Subcutaneous abdominal adipose tissue (tissue), 5 donors: Measurements from ENCODE around the gene ADAM17.

Source experiments
- H3K27ac ChIP-seq: one replicate; pipeline ENCODE4 v1.7.0; 2013; ENCODE audit warnings: low read depth, mild to moderate bottlenecking, inconsistent platforms, low read length, moderate library complexity
- H3K27me3 ChIP-seq, 5 donors: one replicate each; pipeline ENCODE4 v1.7.0; 2013; ENCODE audit warnings: low read length in 5 of 5, inconsistent platforms in 1 of 5; ENCODE audit not compliant: control insufficient read depth in 5 of 5, insufficient read depth in 4 of 5
- H3K36me3 ChIP-seq, 5 donors: one replicate each; pipeline ENCODE4 v1.7.0; 2013; ENCODE audit warnings: low read length in 5 of 5; ENCODE audit not compliant: control insufficient read depth in 5 of 5, insufficient read depth in 5 of 5
- H3K4me1 ChIP-seq, 5 donors: one replicate each; pipeline ENCODE4 v1.7.0; 2013; ENCODE audit warnings: low read length in 5 of 5, mild to moderate bottlenecking in 3 of 5, moderate library complexity in 1 of 5; ENCODE audit not compliant: control insufficient read depth in 5 of 5, insufficient read depth in 5 of 5
- H3K4me3 ChIP-seq, 5 donors: one replicate each; pipeline ENCODE4 v1.7.0; 2013; ENCODE audit warnings: low read length in 5 of 5, low read depth in 1 of 5
- H3K9ac ChIP-seq, 5 donors: one replicate each; pipeline ENCODE4 v1.7.0; 2013; ENCODE audit warnings: low read length in 5 of 5, mild to moderate bottlenecking in 4 of 5, moderate library complexity in 3 of 5
- H3K9me3 ChIP-seq, 5 donors: one replicate each; pipeline ENCODE4 v1.7.0; 2013; ENCODE audit warnings: low read length in 5 of 5; ENCODE audit not compliant: control insufficient read depth in 5 of 5
- donor health status: healthy.
- donor health status: healthy.
- donor health status: healthy.
- donor health status: healthy.
- donor health status: healthy.

The ADAM17 gene

DNA sequence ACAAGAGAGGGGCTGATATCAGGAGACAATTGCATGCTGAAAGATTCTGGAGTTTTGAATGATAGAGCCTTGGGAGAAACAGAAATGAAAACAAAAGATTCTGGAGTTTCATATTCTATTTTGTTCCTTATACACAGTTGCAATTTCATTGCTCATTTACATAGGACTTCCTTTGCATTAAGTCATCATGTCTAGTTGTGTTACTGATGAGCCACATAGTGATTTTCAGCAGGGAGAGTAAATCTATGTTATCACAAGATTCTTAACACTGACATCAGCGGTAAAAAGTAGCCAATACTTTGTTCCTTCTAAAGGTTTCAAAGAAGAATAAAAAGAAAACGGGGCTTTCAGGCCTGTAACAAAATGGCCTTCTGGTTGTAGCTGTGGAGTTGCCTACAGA, 7.1 kb downstream of the ADAM17 start:
- H3K36me3 ChIP-seq: no peaks in the 10 kb centered on the region
- peaks cover 0 to 50% (median 32%) of the 10 kb centered on the region in 5 donors for H3K4me1 ChIP-seq
- H3K9me3 ChIP-seq: no peaks in the 10 kb centered on the region
- no peak overlapping the region for H3K9ac ChIP-seq
- no peak overlapping the region for H3K27ac ChIP-seq
- H3K27me3 ChIP-seq: no peaks in the 10 kb centered on the region
- H3K4me3 ChIP-seq: no peak overlapping the region

DNA sequence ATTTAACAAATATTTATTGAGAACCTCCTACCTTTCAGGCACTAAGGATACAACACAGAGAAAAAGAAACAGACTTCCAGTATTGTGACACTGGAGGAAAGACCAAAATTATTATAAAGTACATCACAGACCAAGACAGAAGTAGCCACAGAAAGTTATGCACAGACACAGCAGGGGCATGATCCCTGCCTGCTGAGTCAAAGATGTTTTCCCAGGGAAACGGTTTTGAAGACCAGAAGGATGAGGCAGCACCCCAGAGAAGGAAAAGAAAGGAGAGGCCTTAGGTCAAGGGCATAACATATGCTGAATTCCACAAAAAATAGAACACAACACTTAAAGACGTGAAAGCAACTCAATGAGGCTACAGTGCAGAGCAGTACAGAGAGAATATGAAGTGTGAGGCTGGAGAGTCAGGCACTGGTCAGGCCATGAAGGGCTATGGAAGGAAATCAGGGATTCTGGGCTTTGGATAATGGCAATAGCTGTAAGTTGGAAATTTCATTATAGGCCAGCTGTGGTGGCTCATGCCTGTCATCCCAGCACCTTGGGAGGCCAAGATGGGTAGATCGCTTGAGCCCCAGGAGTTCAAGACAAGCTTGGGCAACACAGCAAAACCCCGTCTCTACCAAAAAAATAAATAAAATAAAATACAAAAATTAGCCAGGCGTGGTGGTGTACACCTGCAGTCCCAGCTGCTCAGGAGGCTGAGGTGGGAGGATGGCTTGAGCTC, 8.2 kb downstream of the ADAM17 start:
- H3K27ac ChIP-seq: no peak overlapping the region

DNA sequence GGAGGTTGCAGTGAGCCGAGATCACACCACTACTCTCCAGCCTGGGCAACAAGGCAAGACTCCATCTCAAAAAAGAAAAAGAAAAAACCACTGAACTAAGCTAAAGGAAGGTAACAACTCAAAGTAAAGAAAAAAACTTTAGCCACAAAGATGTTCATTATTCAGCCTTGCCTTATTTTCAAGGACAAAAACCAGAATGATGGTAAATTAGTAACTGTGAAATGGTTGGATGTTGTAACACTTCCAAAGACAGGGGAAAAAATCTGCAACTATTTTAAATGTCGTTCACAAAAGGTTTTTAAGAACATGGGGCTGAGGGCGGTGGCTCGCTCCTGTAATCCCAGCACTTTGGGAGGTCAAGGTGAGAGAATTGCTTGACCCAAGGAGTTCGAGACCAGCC, 10.1 kb downstream of the ADAM17 start:
- Histone ChIP-seq H3K27me3 (no peaks in the 10 kb centered on the region), H3K9ac (no peak overlapping the region), H3K9me3 (no peaks in the 10 kb centered on the region), H3K4me3 (no peak overlapping the region), H3K27ac (no peak overlapping the region), H3K36me3 (peaks cover 0 to 3% (median 0%) of the 10 kb centered on the region in 5 donors), H3K4me1 (peaks cover 0 to 27% (median 20%) of the 10 kb centered on the region in 5 donors)

More for the DNA sequence above, 8.2 kb downstream of the ADAM17 start:
- Histone ChIP-seq H3K36me3 (no peaks in the 10 kb centered on the region), H3K9me3 (no peaks in the 10 kb centered on the region), H3K9ac (no peak overlapping the region), H3K4me1 (peaks cover 0 to 43% (median 28%) of the 10 kb centered on the region in 5 donors), H3K4me3 (no peak overlapping the region), H3K27me3 (no peaks in the 10 kb centered on the region)

DNA sequence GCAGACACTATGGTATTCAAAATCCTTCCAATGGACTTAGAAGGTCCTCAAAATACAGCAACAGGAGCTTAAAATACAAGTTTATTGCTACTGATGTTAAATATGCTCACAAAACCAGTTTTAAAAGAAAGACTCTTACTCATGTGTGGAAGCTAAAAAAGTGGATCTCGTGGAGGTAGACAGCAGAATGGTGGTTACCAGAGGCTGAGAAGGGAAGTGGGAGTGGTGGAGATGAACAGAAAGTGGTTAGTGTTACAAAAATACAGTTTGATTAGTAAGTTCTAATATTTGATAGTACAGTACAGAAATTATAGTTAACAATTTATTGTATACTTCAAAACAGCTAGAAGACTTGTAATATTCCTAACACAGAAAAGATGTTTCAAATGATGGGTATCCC, 12.1 kb downstream of the ADAM17 start:
- Histone ChIP-seq H3K4me3 (no peak overlapping the region), H3K27ac (no peak overlapping the region), H3K9ac (no peak overlapping the region), H3K27me3 (no peaks in the 10 kb centered on the region), H3K9me3 (no peaks in the 10 kb centered on the region), H3K36me3 (peaks cover 0 to 3% (median 0%) of the 10 kb centered on the region in 5 donors), H3K4me1 (peaks cover 0 to 31% (median 26%) of the 10 kb centered on the region in 5 donors)

DNA sequence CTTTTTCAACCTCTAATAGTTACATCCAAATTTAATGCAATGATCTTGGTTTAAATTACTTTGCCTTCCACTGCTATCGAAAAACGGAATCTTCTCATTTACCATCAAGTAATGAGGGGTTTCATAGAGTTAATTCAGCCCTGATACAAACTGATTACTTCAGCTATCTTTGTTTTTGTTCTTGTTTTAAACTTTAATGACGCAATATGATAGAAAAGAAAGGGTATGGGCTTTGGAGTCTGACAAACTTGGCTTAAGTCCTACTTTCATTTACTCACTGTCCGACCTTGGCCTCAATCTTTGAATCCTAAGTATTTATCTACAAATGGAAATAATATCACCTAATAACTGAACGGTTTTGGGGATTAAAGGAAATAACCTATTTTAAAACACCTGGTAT, 16.1 kb downstream of the ADAM17 start:
- H3K9me3 ChIP-seq: no peaks in the 10 kb centered on the region
- no peaks in the 10 kb centered on the region for H3K27me3 ChIP-seq
- peaks cover 0 to 22% (median 16%) of the 10 kb centered on the region in 5 donors for H3K4me1 ChIP-seq
- H3K36me3 ChIP-seq: peaks cover 0 to 11% (median 4%) of the 10 kb centered on the region in 5 donors
- H3K27ac ChIP-seq: peak overlapping the region; percentile 7
- H3K4me3 ChIP-seq: no peak overlapping the region
- no peak overlapping the region for H3K9ac ChIP-seq

DNA sequence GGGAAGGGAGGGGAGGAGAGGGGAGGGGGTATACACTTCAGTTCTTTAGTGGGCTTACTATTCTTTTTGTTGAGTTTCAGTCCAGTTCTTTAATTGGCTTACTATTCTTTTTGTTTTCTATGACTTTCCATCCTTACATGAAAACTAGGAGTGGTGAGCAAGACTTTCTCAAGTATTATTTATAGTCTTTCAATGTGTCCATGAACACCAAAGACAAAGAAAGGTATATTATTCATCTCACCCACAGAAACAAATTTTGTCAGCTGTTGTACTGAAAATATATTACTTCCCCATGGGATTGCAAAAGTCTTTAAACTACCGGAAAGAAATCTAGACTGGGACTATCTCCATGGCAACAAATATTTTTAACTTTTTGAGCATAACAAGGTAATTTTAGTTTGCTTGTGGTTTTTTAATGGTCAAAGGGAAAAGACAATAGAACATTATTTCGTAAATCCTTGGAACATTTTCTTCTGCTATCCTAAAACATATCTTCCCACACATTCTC, 17.6 kb downstream of the ADAM17 start:
- Histone ChIP-seq H3K4me1 (peaks cover 0 to 22% (median 15%) of the 10 kb centered on the region in 5 donors), H3K27ac (peak overlapping the region; percentile 61), H3K36me3 (peaks cover 5 to 16% (median 14%) of the 10 kb centered on the region in 5 donors), H3K27me3 (no peaks in the 10 kb centered on the region), H3K9ac (no peak overlapping the region), H3K4me3 (no peak overlapping the region), H3K9me3 (no peaks in the 10 kb centered on the region)

DNA sequence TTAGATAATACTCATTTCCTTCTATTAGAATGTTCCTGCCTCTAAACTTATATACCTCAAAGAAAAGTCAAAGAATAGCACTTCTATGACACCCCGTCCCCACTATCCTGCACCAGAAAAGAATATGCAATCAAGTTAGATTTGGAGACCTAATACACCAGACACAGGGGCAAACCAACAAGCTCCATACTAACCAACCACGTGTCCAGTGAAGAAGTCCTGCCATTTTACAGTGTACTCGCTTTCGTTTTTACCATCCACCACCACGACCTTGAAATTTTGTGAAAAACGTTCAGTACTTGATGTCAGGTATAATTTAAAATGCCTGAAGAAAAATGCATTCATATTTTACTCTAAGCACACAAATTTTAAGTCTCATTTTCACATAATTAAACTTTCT, 19.1 kb downstream of the ADAM17 start:
- no peaks in the 10 kb centered on the region for H3K27me3 ChIP-seq
- peaks cover 0 to 20% (median 15%) of the 10 kb centered on the region in 5 donors for H3K4me1 ChIP-seq
- peaks cover 14 to 28% (median 19%) of the 10 kb centered on the region in 5 donors for H3K36me3 ChIP-seq
- no peaks in the 10 kb centered on the region for H3K9me3 ChIP-seq
- H3K4me3 ChIP-seq: no peak overlapping the region
- no peak overlapping the region for H3K9ac ChIP-seq
- no peak overlapping the region for H3K27ac ChIP-seq

DNA sequence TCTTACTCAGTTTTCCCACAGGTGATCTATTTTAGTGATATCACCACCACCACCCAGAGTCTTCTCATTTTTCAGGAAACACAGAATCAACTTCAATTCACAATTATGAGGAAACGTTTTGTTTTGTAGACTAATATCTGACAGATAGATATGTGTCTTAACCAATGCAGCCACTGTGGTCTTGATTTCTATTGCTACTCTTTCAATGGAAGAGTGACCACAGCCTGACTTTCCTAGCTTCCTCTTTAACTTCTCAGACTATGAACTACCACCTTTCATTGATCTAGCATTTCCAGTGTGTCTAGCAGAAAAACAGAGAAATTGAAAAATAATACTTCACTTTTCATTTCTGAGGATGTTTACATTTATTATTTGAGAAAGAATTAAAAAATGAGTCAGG, 20.5 kb downstream of the ADAM17 start:
- peaks cover 14 to 28% (median 16%) of the 10 kb centered on the region in 5 donors for H3K36me3 ChIP-seq
- H3K9me3 ChIP-seq: no peaks in the 10 kb centered on the region
- H3K27ac ChIP-seq: no peak overlapping the region
- H3K4me1 ChIP-seq: peaks cover 0 to 16% (median 15%) of the 10 kb centered on the region in 5 donors
- H3K9ac ChIP-seq: no peak overlapping the region
- no peaks in the 10 kb centered on the region for H3K27me3 ChIP-seq
- no peak overlapping the region for H3K4me3 ChIP-seq

DNA sequence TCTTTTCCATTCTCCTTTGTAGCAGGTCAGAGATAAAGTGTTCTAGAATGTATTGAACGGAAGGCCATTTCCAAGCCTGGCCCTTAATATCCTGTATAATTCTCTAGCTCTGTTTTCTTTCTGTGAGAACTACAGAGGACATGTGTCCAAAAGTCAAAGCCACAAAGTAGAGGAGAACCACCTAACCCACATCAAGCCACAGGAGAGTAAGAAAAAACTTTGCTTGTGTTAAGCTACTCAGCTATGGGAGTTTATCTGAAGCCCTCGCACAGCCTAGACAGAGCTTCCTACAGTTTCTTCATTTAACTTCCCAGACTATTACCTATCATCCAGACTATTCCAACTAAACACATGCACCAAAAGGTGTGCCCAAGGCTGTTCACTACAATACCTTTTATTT, 22.0 kb downstream of the ADAM17 start:
- Histone ChIP-seq H3K4me3 (no peak overlapping the region), H3K9ac (no peak overlapping the region), H3K9me3 (no peaks in the 10 kb centered on the region), H3K4me1 (peaks cover 0 to 8% (median 5%) of the 10 kb centered on the region in 5 donors), H3K27me3 (no peaks in the 10 kb centered on the region), H3K36me3 (peaks cover 18 to 41% (median 23%) of the 10 kb centered on the region in 5 donors), H3K27ac (no peak overlapping the region)

DNA sequence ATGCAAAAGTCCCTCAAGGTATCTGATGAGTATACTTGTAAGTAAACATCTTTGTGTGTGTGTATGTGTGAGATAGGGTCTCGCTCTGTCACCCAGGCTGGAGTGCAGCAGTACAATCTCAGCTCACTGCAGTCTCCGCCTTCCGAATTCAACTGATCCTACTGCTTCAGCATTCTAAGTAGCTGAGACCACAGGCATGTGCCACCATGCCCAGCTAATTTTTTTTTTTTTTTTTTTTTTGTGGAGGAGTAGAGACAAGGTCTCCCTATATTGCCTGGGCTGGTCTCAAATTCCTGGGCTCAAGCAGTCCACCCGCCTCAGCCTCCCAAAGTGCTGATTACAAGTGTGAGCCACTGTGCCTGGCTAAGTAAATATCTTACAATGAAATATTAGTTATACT, 23.2 kb downstream of the ADAM17 start:
- no peaks in the 10 kb centered on the region for H3K4me1 ChIP-seq
- H3K27ac ChIP-seq: no peak overlapping the region
- no peak overlapping the region for H3K9ac ChIP-seq
- H3K9me3 ChIP-seq: no peaks in the 10 kb centered on the region
- no peaks in the 10 kb centered on the region for H3K27me3 ChIP-seq
- H3K4me3 ChIP-seq: no peak overlapping the region
- peaks cover 21 to 42% (median 24%) of the 10 kb centered on the region in 5 donors for H3K36me3 ChIP-seq
